GM12865 (cell line): ENCODE results near the gene HBB.
"Not testable (repeated sequence)": the region's sequence is repeated elsewhere in the genome, so short reads cannot be mapped to it uniquely, and the experiment has no call there.

ENCODE experiments used
- DNase-seq: peaks from one replicate; pipeline ENCODE4 v3.0.0; 2010; ENCODE audit warnings: low read depth
- H3K4me3 ChIP-seq: 2 replicates; pipeline ENCODE4 v1.5.1; 2011; ENCODE audit warnings: mild to moderate bottlenecking, low read depth, low read length, control low read depth
- TF ChIP-seq, protein P1 (sequence below): IDR thresholded peaks from 2 replicates; pipeline ENCODE4 v1.5.1; 2011; ENCODE audit warnings: low read length, control low read depth, low read depth, inconsistent platforms; ENCODE audit not compliant: insufficient read depth; ENCODE audit errors: missing control alignments

HBB gene

DNA sequence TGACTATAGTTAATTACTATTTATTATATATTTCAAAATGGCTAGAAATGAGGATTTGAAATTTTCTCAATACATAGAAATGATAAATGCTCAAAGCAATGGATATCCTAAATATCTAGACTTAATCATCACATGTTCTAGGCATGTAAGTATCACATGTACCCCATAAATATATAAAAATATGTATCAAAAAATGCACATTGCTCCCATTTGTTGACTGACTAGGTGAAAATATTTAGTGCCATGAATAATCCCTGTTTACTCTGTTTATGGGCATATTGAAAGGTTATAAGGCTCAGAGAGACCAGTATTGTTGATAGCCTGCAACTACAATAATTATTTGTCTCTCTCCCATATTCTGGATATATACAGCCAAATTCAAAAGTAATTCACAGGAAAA lies 39.7 kb upstream of the HBB start:
- no peak for DNase-seq
- TF ChIP-seq, protein P1, sequence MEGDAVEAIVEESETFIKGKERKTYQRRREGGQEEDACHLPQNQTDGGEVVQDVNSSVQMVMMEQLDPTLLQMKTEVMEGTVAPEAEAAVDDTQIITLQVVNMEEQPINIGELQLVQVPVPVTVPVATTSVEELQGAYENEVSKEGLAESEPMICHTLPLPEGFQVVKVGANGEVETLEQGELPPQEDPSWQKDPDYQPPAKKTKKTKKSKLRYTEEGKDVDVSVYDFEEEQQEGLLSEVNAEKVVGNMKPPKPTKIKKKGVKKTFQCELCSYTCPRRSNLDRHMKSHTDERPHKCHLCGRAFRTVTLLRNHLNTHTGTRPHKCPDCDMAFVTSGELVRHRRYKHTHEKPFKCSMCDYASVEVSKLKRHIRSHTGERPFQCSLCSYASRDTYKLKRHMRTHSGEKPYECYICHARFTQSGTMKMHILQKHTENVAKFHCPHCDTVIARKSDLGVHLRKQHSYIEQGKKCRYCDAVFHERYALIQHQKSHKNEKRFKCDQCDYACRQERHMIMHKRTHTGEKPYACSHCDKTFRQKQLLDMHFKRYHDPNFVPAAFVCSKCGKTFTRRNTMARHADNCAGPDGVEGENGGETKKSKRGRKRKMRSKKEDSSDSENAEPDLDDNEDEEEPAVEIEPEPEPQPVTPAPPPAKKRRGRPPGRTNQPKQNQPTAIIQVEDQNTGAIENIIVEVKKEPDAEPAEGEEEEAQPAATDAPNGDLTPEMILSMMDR = no peak
- H3K4me3 ChIP-seq = no peak overlapping the region

DNA sequence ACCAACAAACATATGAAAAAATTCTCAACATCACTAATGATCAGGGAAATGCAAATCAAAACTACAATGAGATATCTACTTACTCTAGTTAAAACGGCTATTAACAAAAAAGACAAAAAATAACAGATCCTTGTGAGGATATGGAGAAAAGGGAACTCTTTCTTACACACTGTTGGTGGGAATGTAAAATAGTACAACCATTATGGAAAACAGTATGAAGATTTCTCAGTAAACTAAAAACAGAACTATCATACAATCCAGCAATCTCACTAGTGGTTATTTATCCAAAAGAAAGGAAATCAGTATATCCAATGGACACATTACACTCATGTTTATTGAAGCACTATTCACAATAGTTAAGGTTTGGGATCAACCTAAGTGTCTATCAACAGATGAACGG lies 39.0 kb upstream of the HBB start:
- DNase-seq = no peak
- TF ChIP-seq, protein P1 = no peak
- no peak overlapping the region for H3K4me3 ChIP-seq

DNA sequence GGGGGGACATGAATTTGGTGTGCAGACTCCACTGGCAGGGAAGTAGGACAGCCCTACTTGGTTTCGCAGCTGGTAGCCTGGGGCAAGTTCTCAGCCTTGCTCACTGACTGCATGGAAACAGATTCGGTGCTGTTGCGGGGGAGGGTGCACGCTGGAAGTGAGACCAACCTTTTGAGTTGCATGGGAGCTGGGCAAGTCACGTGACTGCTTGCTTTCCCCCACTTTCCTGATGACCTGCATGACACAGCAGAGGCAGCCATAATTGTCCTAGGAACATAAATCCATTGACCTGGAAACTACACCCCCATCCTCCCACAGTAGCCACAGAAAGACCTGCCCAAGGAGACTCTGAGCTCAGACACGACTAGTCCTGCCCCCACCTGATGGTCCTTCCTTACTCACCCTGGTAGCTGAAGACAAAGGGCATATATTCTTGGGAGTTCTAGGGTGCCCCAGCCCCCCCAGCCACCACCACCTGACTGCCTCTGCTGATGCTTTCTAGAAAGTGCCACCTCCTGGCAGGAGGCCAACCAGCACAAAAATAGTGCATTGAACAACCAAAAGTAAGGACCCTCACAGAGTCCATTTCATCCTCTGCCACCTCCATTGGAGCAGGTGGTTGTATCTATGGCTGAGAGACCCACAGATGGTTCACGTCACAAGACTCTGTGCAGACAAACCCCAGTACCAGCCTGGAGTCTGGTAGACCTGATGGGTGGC lies 31.8 kb upstream of the HBB start:
- TF ChIP-seq, protein P1 = no peak
- no peak for DNase-seq
- no peak overlapping the region for H3K4me3 ChIP-seq

DNA sequence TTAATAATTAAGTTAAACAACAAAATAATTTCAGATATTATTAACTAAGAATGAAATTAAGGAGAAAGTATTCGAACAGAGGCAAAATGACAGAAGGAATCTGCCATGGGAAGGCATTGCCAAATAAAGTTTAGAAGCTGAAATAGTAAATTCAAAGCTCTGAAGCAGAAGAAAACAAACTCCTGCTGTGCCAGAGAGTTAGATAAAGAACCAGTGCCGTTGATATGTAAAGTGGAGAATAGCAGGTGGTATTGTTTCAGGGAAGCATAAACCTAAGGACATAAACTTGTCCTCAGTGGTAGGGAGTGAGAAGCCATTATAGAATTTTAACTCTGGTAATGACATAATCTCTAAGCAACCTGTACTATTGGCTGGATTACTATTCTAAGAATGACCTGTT lies 30.4 kb upstream of the HBB start:
- TF ChIP-seq, protein P1 = no peak
- no peak overlapping the region for H3K4me3 ChIP-seq
- no peak for DNase-seq

DNA sequence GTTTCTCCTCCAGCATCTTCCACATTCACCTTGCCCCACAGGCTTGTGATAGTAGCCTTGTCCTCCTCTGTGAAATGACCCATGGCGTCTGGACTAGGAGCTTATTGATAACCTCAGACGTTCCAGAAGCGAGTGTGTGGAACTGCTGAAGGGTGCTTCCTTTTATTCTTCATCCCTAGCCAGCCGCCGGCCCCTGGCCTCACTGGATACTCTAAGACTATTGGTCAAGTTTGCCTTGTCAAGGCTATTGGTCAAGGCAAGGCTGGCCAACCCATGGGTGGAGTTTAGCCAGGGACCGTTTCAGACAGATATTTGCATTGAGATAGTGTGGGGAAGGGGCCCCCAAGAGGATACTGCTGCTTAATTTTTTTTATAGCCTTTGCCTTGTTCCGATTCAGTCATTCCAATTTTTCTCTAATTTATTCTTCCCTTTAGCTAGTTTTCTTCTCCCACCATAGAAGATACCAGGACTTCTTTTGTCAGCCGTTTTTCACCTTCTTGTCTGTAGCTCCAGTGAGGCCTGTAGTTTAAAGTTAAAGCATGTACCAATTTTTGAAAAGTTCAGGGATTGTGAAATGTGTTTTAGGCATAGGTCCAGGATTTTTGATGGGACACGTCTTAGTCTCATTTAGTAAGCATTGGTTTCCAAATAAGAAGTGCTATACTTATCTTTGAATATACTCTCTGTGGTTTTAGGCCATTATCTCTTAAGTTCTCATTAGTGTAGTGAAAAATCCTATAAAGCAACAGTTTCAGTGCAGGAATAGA lies 28.0 kb upstream of the HBB start, which contains the start of gene HBG2:
TSS of gene HBG2 (minus strand) at position 136 of the 768 bp plus-strand sequence. CDS start at position 83, 53 bp downstream.
- H3K4me3 ChIP-seq, DNase-seq: not testable (repeated sequence)

DNA sequence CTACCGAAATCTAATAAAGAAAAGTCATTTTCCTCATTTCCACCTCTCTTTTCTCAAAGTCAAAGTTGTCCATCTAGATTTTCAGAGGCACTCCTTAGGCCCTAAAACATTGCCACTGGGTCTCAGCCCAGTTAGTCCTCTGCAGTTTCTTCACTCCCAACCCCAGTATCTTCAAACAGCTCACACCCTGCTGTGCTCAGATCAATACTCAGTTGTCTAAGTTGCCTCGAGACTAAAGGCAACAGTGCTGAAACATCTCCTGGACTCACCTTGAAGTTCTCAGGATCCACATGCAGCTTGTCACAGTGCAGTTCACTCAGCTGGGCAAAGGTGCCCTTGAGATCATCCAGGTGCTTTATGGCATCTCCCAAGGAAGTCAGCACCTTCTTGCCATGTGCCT lies 27.2 kb upstream of the HBB start:
- not testable (repeated sequence) for DNase-seq, H3K4me3 ChIP-seq

DNA sequence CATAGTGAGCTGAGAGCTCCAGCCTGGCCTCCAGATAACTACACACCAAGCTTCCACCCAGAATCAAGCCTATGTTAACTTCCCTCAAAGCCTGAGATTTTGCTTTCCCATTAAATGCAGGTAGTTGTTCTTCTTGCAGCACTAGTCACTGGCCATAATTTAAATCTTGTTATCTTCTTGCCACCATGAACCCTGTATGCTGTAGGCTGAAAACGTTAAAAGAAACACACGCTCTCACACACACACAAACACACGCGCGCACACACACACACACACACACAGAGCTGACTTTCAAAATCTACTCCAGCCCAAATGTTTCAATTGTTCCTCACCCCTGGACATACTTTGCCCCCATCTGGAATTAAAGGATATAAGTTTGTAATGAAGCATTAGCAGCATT lies 26.6 kb upstream of the HBB start:
- DNase-seq, H3K4me3 ChIP-seq: not testable (repeated sequence)

DNA sequence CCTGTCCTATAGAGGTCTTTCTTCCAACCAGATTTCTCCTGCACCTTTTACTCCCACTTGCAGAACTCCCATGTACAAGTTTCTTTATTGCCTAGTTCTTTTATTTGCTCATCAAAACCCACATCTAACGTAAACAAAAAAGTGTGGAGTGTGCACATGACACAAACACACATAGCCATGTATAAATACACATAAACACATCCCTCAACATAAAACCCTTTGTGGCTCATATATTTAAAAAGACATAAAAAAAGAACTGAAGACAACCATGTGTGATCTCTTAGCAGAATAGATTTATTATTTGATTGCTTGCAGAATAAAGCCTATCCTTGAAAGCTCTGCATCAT lies 26.0 kb upstream of the HBB start:
- DNase-seq = no peak
- no peak overlapping the region for H3K4me3 ChIP-seq
- TF ChIP-seq, protein P1 = no peak
